ENCODE results near the gene PTGS2. TPM values are rescaled to one million over a fixed set of nuclear protein-coding genes. Genes with fewer than 3 reads are reported as not detected.

Gene PTGS2
- total RNA-seq, 1 donor from 2014 or later, result not detected

DNA sequence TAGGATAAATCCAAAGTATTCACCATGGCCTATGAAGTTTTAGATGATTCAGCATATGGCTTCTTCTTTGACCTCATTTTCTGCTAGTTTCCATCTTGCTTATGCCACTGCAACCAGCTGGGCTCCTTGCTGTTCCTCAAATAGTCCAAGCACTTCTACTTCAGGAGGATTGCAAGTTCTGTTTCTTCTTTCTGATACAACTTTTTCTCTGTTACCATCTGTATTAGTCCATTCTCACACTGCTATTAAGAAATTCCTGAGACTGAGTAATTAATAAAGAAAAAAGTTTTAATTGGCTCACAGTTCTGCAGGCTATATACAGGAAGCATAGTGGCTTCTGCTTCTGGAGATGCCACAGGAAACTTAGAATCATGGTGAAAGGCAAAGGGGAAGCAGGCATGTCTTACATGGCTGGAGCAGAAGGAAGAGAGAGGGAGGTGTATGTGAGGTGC, 20.3 kb downstream of the PTGS2 start:
- Mint-ChIP-seq H3K4me3 (ENCODE audit: unreplicated experiment) (no peak overlapping the region), H3K4me1 (ENCODE audit: low read depth, unreplicated experiment) (no peaks in the 10 kb centered on the region), H3K9me3 (ENCODE audit: unreplicated experiment) (no peaks in the 10 kb centered on the region), H3K27ac (ENCODE audit: unreplicated experiment) (no peak overlapping the region), H3K36me3 (ENCODE audit: unreplicated experiment) (no peaks in the 10 kb centered on the region), H3K27me3 (ENCODE audit: unreplicated experiment) (no peaks in the 10 kb centered on the region)
- no peak for DNase-seq
- TF ChIP-seq, protein P1, sequence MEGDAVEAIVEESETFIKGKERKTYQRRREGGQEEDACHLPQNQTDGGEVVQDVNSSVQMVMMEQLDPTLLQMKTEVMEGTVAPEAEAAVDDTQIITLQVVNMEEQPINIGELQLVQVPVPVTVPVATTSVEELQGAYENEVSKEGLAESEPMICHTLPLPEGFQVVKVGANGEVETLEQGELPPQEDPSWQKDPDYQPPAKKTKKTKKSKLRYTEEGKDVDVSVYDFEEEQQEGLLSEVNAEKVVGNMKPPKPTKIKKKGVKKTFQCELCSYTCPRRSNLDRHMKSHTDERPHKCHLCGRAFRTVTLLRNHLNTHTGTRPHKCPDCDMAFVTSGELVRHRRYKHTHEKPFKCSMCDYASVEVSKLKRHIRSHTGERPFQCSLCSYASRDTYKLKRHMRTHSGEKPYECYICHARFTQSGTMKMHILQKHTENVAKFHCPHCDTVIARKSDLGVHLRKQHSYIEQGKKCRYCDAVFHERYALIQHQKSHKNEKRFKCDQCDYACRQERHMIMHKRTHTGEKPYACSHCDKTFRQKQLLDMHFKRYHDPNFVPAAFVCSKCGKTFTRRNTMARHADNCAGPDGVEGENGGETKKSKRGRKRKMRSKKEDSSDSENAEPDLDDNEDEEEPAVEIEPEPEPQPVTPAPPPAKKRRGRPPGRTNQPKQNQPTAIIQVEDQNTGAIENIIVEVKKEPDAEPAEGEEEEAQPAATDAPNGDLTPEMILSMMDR (IDR thresholded peaks at IDR 0.05; ENCODE audit: partially characterized antibody, unreplicated experiment), result no peak

DNA sequence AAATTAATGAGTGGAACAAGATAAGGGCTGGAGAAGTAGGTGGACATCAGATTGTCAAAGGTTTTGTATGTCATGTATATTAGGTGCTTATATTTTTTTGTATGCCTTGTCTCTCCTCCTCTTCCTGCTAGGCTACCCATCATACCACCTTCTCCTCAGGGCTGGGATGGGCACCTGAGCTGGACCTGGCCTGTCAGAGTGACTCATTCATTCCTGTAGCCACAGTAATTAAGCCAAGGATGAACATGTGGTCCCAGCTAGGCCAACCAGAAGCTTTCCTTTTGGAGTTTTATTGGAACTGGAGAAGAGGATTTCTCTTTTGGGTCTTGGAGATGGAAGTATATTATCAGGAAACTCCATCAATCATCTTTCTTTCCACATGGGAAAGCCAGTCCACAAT, 21.2 kb downstream of the PTGS2 start:
- DNase-seq, result no peak
- H3K4me1 Mint-ChIP-seq (ENCODE audit: low read depth, unreplicated experiment), result no peaks in the 10 kb centered on the region
- no peaks in the 10 kb centered on the region for H3K27me3 Mint-ChIP-seq (ENCODE audit: unreplicated experiment)
- TF ChIP-seq, protein P1 (IDR thresholded peaks at IDR 0.05; ENCODE audit: partially characterized antibody, unreplicated experiment), result no peak
- no peak overlapping the region for H3K27ac Mint-ChIP-seq (ENCODE audit: unreplicated experiment)
- no peaks in the 10 kb centered on the region for H3K36me3 Mint-ChIP-seq (ENCODE audit: unreplicated experiment)
- H3K4me3 Mint-ChIP-seq (ENCODE audit: unreplicated experiment), result no peak overlapping the region
- peaks cover 2% of the 10 kb centered on the region for H3K9me3 Mint-ChIP-seq (ENCODE audit: unreplicated experiment)

DNA sequence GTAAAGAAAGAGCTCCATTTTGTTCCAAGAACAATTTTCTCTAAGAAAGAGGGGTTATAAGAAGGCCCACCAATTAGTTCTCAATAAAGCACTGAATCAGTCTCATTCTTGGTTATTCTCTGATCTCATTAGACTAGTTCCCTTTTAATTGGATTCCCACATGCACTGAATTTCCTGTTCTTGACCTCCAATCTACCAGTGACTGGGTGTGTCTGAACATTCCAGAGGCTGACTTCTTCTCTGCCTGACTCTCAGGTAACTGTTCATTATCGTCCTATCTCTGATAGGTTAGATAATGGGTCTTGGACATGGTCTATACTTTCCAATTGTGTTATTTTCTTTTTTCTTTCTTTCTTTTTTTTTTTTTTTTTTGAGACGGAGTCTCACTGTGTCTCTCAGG, 22.7 kb downstream of the PTGS2 start:
- H3K36me3 Mint-ChIP-seq (ENCODE audit: unreplicated experiment), result no peaks in the 10 kb centered on the region
- H3K4me1 Mint-ChIP-seq (ENCODE audit: low read depth, unreplicated experiment), result no peaks in the 10 kb centered on the region
- peaks cover 4% of the 10 kb centered on the region for H3K9me3 Mint-ChIP-seq (ENCODE audit: unreplicated experiment)
- TF ChIP-seq, protein P1 (IDR thresholded peaks at IDR 0.05; ENCODE audit: partially characterized antibody, unreplicated experiment), result no peak
- H3K4me3 Mint-ChIP-seq (ENCODE audit: unreplicated experiment), result no peak overlapping the region
- H3K27me3 Mint-ChIP-seq (ENCODE audit: unreplicated experiment), result no peaks in the 10 kb centered on the region
- H3K27ac Mint-ChIP-seq (ENCODE audit: unreplicated experiment), result no peak overlapping the region
- DNase-seq, result no peak

DNA sequence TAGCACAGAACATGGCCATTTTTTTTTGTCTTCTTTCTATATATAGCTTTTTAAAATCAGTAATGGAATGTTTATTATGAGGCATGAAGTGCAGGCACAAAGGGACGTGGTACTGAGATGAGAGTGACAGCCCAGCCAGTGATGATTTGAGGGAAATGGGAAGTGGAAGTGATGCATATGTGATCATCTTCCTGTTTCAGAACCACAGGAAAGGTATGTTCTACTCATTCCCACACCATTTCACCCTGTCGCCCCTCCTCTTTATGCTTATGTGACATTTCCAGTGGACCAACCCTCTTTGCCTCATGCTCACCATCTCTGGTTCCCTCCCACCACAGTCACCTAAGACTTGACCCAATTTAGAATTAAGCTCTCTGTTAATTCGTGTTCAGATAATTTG, 24.3 kb downstream of the PTGS2 start:
- TF ChIP-seq, protein P1 (IDR thresholded peaks at IDR 0.05; ENCODE audit: partially characterized antibody, unreplicated experiment), result no peak
- Mint-ChIP-seq H3K27ac (ENCODE audit: unreplicated experiment) (no peak overlapping the region), H3K36me3 (ENCODE audit: unreplicated experiment) (no peaks in the 10 kb centered on the region), H3K27me3 (ENCODE audit: unreplicated experiment) (no peaks in the 10 kb centered on the region), H3K4me3 (ENCODE audit: unreplicated experiment) (no peak overlapping the region), H3K4me1 (ENCODE audit: low read depth, unreplicated experiment) (no peaks in the 10 kb centered on the region), H3K9me3 (ENCODE audit: unreplicated experiment) (peaks cover 4% of the 10 kb centered on the region)
- no peak for DNase-seq

DNA sequence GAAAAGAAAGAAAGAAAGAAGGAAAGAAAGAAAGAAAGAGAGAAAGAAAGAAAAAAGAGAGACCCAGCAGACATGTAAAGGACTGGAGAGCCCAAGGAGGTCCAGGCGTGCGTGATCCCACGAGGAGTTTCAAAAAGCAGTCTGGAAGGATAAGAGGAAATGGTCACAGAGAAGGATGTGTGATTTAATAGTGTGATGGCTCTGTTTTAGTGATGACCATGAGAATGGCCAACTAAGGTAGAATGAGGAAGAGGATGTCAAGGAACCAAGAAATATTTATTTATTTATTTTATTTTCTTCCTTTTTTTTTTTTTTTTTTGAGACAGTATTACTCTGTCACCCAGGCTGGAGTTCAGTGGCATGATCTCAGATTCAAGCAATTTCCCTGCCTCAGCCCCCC, 25.5 kb downstream of the PTGS2 start:
- Mint-ChIP-seq H3K27ac (ENCODE audit: unreplicated experiment) (no peak overlapping the region), H3K27me3 (ENCODE audit: unreplicated experiment) (no peaks in the 10 kb centered on the region), H3K4me1 (ENCODE audit: low read depth, unreplicated experiment) (no peaks in the 10 kb centered on the region), H3K9me3 (ENCODE audit: unreplicated experiment) (peaks cover 4% of the 10 kb centered on the region), H3K4me3 (ENCODE audit: unreplicated experiment) (no peak overlapping the region), H3K36me3 (ENCODE audit: unreplicated experiment) (no peaks in the 10 kb centered on the region)
- DNase-seq, result no peak
- TF ChIP-seq, protein P1 (IDR thresholded peaks at IDR 0.05; ENCODE audit: partially characterized antibody, unreplicated experiment), result no peak

Data from glutamatergic neuron (in vitro differentiated cells).